Small intestine (tissue), 7 donors: ENCODE results near the gene TPRX2. TPM values are rescaled to one million over a fixed set of nuclear protein-coding genes. Genes with fewer than 3 reads are reported as not detected.

ENCODE experiments used
- DNase-seq, 2 donors: peaks; one replicate each; pipeline versions ENCODE4 v3.0.0 to v3.0.0-alpha.2; 2013
- FAIRE-seq: peaks from 2 replicates; lab custom pipeline; 2012; peaks lifted over from hg19 to GRCh38; lab: Jason Lieb, UNC
- H3K27ac ChIP-seq, 3 donors: one replicate each; pipeline ENCODE4 v1.5.1; 2013; ENCODE audit warnings: low read length in 2 of 3, mild to moderate bottlenecking in 2 of 3, control low read depth in 1 of 3, inconsistent platforms in 1 of 3, low read depth in 1 of 3, moderate library complexity in 1 of 3
- H3K27me3 ChIP-seq, 3 donors: one replicate each; pipeline ENCODE4 v1.6.1; 2013; ENCODE audit warnings: low read length in 3 of 3, inconsistent platforms in 1 of 3; ENCODE audit not compliant: control insufficient read depth in 3 of 3, insufficient read depth in 3 of 3
- H3K36me3 ChIP-seq, 3 donors: one replicate each; pipeline ENCODE4 v1.6.1; 2013; ENCODE audit warnings: low read length in 3 of 3, inconsistent platforms in 1 of 3, low read depth in 1 of 3, mild to moderate bottlenecking in 1 of 3, moderate library complexity in 1 of 3; ENCODE audit not compliant: control insufficient read depth in 3 of 3, insufficient read depth in 2 of 3
- H3K4me1 ChIP-seq, 3 donors: one replicate each; pipeline ENCODE4 v1.6.1; 2013; ENCODE audit warnings: low read length in 2 of 3, inconsistent platforms in 1 of 3, low read depth in 1 of 3, mild to moderate bottlenecking in 1 of 3, moderate library complexity in 1 of 3; ENCODE audit not compliant: control insufficient read depth in 3 of 3, insufficient read depth in 2 of 3
- H3K4me3 ChIP-seq, 3 donors: one replicate each; pipeline ENCODE4 v1.5.1; 2013; ENCODE audit warnings: low read length in 3 of 3, control low read depth in 1 of 3, inconsistent platforms in 1 of 3, low read depth in 1 of 3, mild to moderate bottlenecking in 1 of 3, moderate library complexity in 1 of 3
- H3K9me3 ChIP-seq, 2 donors: one replicate each; pipeline ENCODE4 v1.6.1; 2013; ENCODE audit warnings: low read depth in 1 of 2, low read length in 1 of 2; ENCODE audit not compliant: control insufficient read depth in 2 of 2, insufficient read depth in 1 of 2
- WGBS, 3 donors: extraction: QIAGEN DNeasy Blood & Tissue Kit; methylation state at CpG; one replicate each; pipeline ENCODE4 v1.1.7; 2013; 5-methylcytosine and 5-hydroxymethylcytosine counted together
- polyA plus RNA-seq, 4 donors: library from polyadenylated mRNA; stranded (reverse) in 3 of 4; unstranded in 1 of 4; fragments of 200-250 nt in 3 of 4; fragments of 120-200 nt in 1 of 4; gene quantifications; one replicate each; pipeline versions ENCODE4 v1.2.1 to v1.2.3, GENCODE V29; 2013
- donor health status: healthy with polysubstance abuse.
- donor health status: control.
- donor health status: control.
- donor health status: Bipolar disorder and iron deficiency.
- donor health status: healthy.

TPRX2 gene
- polyA plus RNA-seq, 4 donors: not detected

DNA sequence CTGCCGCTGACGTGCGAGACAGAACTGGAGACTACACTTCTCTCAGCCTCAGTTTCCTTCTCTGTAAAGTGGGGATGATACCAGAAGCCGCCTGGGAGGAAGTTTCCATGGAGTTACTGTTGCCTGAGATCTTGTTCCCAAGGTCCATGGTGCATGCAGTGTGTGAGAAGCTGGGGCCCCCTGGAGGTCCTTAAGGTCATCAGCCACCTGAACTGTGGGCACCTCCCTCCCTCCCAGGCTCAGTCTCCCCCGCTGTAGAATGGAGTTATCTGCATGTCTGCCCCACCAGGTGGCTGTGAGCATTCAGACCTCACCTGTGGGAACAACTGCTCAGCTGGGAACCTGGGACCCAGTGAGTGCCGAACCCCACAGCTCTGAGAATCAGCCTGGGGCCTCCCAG lies 34.6 kb upstream of the TPRX2 start:
- Histone ChIP-seq H3K4me1 (no peaks in the 10 kb centered on the region), H3K4me3 (no peak overlapping the region), H3K9me3 (peaks cover 0 to 7% of the 10 kb centered on the region in 2 donors), H3K27me3 (peaks cover under 1 to 28% (median 8%) of the 10 kb centered on the region in 3 donors), H3K36me3 (no peaks in the 10 kb centered on the region), H3K27ac (no peak overlapping the region)
- FAIRE-seq (no peak), DNase-seq (no peak)
- WGBS, 3 donors: 73 to 77% (median 76%) methylated on average over 6 of the region's 6 CpGs

DNA sequence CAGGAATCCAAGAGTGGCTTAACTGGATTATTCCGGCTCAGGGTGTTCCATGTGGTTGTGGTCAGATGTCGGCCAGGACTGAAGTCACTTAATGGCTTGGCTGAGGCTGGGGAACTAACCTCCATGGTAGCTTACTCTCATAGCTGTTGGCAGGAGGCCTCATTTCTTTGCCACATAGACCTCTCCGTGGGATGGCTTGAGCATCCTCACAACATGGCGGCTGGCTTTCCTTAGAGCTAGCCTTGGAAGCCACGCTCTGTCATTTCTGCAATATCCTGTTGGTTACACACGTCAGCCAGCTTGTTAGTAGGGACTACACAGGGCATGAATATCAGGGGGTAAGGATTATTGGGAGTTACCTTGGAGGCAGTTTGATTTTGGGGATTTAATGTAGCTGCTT lies 32.2 kb upstream of the TPRX2 start:
- no peak for DNase-seq
- Histone ChIP-seq H3K4me3 (no peak overlapping the region), H3K9me3 (peaks cover 0 to 7% of the 10 kb centered on the region in 2 donors), H3K27ac (no peak overlapping the region), H3K4me1 (no peaks in the 10 kb centered on the region), H3K27me3 (peaks cover 0 to 8% (median 3%) of the 10 kb centered on the region in 3 donors), H3K36me3 (no peaks in the 10 kb centered on the region)
- FAIRE-seq: no peak
- 79 to 92% (median 89%) methylated on average over 6 of the region's 6 CpGs for whole genome bisulfite sequencing, 3 donors

GRCh38 chr19:47832723-47833122 lies 26.3 kb upstream of the TPRX2 start:
- FAIRE-seq (no peak), DNase-seq (no peak)
- WGBS, 3 donors: 68 to 89% (median 88%) methylated on average over 4 of the region's 4 CpGs
- Histone ChIP-seq H3K9me3 (no peaks in the 10 kb centered on the region), H3K36me3 (no peaks in the 10 kb centered on the region), H3K4me1 (no peaks in the 10 kb centered on the region), H3K27me3 (no peaks in the 10 kb centered on the region), H3K27ac (no peak overlapping the region), H3K4me3 (no peak overlapping the region)

- no peaks in the 10 kb centered on the region for H3K9me3 ChIP-seq
- H3K27me3 ChIP-seq: peaks cover 0 to 4% (median 4%) of the 10 kb centered on the region in 3 donors
- FAIRE-seq (no peak), DNase-seq (no peak)
- 57 to 74% (median 72%) methylated on average over 7 to 8 of the region's 8 CpGs for WGBS, 3 donors
- no peaks in the 10 kb centered on the region for H3K4me1 ChIP-seq
- no peak overlapping the region for H3K27ac ChIP-seq
- no peak overlapping the region for H3K4me3 ChIP-seq
- H3K36me3 ChIP-seq: no peaks in the 10 kb centered on the region
These were observed 23.0 kb upstream of the TPRX2 start for GRCh38 chr19:47836038-47836437.

GRCh38 chr19:47839411-47839810 lies 19.6 kb upstream of the TPRX2 start:
- no peak for FAIRE-seq
- no peak overlapping the region for H3K27ac ChIP-seq
- WGBS, 3 donors: 71 to 75% (median 72%) methylated on average over 14 to 16 of the region's 16 CpGs

GRCh38 chr19:47839913-47840312 lies 19.1 kb upstream of the TPRX2 start:
- DNase-seq (no peak), FAIRE-seq (no peak)
- H3K27ac ChIP-seq: no peak overlapping the region
- H3K4me3 ChIP-seq: no peak overlapping the region
- 21 to 31% (median 24%) methylated on average over 10 of the region's 10 CpGs for WGBS, 3 donors
- no peaks in the 10 kb centered on the region for H3K9me3 ChIP-seq
- no peaks in the 10 kb centered on the region for H3K4me1 ChIP-seq
- H3K27me3 ChIP-seq: peaks cover 0 to 4% (median 4%) of the 10 kb centered on the region in 3 donors
- no peaks in the 10 kb centered on the region for H3K36me3 ChIP-seq

More at GRCh38 chr19:47839411-47839810, 19.6 kb upstream of the TPRX2 start:
- no peaks in the 10 kb centered on the region for H3K9me3 ChIP-seq
- no peaks in the 10 kb centered on the region for H3K4me1 ChIP-seq
- H3K4me3 ChIP-seq: no peak overlapping the region
- peaks cover 0 to 4% (median 4%) of the 10 kb centered on the region in 3 donors for H3K27me3 ChIP-seq
- no peaks in the 10 kb centered on the region for H3K36me3 ChIP-seq
- no peak for DNase-seq

GRCh38 chr19:47842941-47843340 lies 16.1 kb upstream of the TPRX2 start:
- DNase-seq (no peak), FAIRE-seq (no peak)
- H3K27me3 ChIP-seq: peaks cover 0 to 4% (median 4%) of the 10 kb centered on the region in 3 donors
- no peak overlapping the region for H3K4me3 ChIP-seq
- no peak overlapping the region for H3K27ac ChIP-seq
- 53 to 68% (median 56%) methylated on average over 5 of the region's 5 CpGs for WGBS, 3 donors
- no peaks in the 10 kb centered on the region for H3K36me3 ChIP-seq
- H3K4me1 ChIP-seq: no peaks in the 10 kb centered on the region
- no peaks in the 10 kb centered on the region for H3K9me3 ChIP-seq

- FAIRE-seq (no peak), DNase-seq (no peak)
- Histone ChIP-seq H3K4me1 (no peaks in the 10 kb centered on the region), H3K4me3 (no peak overlapping the region), H3K9me3 (no peaks in the 10 kb centered on the region), H3K27me3 (peaks cover 0 to 22% (median 17%) of the 10 kb centered on the region in 3 donors), H3K36me3 (no peaks in the 10 kb centered on the region), H3K27ac (no peak overlapping the region)
- 57 to 68% (median 66%) methylated on average over 10 of the region's 10 CpGs for WGBS, 3 donors
These were observed 10.6 kb upstream of the TPRX2 start for GRCh38 chr19:47848425-47848822.
